CMK (cell line): Measurements from ENCODE around the gene DZIP1.
A peak's percentile ranks its signal among the peaks of the same experiment; 100 is the strongest.

Experiments used
- DNase-seq: peaks from one replicate; pipeline ENCODE4 v3.0.0-alpha.2; 2010; ENCODE audit warnings: low read depth

Gene DZIP1

GRCh38 chr13:95643936-95644598 is 439 bp downstream of the DZIP1 start:
- no peak for DNase-seq

GRCh38 chr13:95643571-95643935 is 953 bp downstream of the DZIP1 start:
- no peak for DNase-seq

GRCh38 chr13:95642999-95643398 is 1.5 kb downstream of the DZIP1 start:
- DNase-seq, result no peak

DNA sequence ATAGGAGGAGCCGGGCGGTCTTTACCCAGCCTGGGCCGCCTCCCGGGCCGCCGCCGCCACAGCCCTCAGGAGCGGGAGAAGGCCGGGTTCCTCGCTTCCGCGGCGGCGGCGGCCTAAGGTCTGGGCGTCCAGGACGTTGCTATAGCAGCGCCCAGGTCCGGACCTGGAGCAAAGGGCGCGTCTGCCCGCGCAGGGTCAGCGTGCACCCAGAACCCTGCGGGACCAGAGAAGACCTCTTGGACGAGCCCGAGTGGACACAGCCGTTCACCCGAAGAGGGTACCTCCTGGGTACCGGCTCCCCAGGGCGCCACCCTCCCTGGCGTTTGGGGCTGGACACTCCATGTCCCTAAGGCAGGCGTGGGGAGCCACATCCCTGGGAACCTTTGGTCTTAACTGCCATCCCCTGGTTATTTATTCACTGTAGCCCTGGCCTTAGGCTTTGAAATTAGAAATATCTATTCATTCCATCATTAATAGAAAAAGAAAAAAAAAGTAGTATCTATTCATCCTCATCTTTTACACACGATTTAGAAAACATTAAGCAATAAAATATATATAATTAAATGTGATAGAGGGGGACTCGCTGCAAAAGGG is 2.4 kb downstream of the DZIP1 start:
- DNase-seq, result no peak

DNA sequence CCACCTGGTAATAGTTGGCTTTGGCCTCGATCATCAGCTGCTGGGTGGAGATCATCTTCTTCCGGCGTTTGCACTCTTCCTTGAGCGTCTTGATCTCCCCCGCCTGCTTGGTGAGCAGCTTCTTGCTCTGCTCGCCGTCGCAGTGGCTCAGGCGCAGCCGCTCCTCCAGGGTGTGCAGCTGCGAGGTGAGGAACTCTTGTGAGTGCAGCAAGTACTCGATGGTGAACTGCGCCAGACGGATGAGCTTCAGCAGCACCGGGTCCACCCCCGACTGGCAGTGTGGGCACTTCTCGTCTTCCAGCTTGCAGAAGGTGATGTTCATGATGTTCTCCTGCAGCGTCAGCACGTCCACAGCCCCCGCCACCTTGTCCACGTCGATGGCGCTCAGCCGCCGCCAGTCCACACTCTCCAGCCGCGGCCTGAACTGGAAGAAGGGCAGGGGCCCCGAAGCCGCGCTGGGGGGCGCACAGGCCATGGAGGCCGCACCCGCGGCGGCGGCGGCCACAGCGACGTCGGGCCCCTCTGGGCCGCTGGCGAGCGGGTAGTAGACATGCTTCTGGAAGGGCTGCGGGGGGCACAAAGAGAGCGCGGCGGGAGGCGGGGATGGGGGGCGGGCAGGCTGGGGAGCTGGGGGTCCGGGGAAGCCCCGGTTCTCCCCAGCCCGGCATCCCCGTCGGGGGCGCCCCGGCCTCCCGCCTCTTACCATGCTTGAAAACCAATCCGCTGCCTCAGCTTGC is 3.0 kb downstream of the DZIP1 start:
- DNase-seq, result no peak

GRCh38 chr13:95636853-95637252 is 7.7 kb downstream of the DZIP1 start:
- no peak for DNase-seq

- no peak for DNase-seq
Observed at GRCh38 chr13:95630593-95630992, 13.9 kb downstream of the DZIP1 start.

GRCh38 chr13:95629071-95629470 is 15.4 kb downstream of the DZIP1 start:
- no peak for DNase-seq

- no peak for DNase-seq
Observed at GRCh38 chr13:95628488-95628887, 16.0 kb downstream of the DZIP1 start.

DNA sequence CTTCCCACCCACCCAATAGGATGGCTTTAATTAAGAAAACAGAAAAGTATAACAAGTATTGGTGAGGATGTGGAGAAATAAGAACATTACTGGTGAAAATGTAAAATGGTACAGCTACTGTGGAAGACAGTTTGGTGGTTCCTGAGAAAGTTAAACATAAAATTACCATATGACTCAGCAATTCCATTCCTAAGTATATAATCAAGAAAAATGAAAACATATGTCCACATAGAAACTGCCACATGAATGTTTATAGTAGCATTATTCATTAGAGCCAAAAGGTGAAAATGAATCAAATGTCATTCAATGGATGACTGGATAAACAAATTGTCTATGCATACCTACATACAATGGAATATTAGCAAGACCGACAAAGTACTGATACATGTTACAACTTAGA is 16.9 kb downstream of the DZIP1 start:
- DNase-seq, result no peak

- no peak for DNase-seq
Observed at GRCh38 chr13:95626768-95627167, 17.7 kb downstream of the DZIP1 start.

DNA sequence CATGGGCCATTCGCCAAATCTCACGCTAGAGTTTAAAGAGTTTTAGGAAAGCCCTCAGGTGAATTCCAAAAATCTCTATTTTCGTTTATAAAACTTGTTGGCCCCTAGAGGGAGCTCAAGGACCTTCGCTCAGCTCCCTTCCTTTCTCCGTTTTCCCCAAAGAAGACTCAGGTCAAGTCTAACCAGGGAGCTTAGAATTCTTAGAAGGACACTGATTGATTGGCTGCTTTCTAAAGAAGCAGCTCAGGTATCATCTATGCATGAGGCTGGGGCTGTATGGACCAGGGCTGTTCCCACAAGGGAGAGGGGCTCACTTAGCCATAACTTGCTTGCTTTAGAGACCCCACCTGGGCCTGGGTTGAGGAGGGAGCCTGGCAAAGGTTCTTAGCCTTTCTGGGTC is 20.5 kb downstream of the DZIP1 start:
- DNase-seq, result no peak

- DNase-seq, result no peak
Observed at GRCh38 chr13:95623141-95623540, 21.4 kb downstream of the DZIP1 start.

GRCh38 chr13:95620825-95621498 is 23.5 kb downstream of the DZIP1 start:
- DNase-seq, result no peak

DNA sequence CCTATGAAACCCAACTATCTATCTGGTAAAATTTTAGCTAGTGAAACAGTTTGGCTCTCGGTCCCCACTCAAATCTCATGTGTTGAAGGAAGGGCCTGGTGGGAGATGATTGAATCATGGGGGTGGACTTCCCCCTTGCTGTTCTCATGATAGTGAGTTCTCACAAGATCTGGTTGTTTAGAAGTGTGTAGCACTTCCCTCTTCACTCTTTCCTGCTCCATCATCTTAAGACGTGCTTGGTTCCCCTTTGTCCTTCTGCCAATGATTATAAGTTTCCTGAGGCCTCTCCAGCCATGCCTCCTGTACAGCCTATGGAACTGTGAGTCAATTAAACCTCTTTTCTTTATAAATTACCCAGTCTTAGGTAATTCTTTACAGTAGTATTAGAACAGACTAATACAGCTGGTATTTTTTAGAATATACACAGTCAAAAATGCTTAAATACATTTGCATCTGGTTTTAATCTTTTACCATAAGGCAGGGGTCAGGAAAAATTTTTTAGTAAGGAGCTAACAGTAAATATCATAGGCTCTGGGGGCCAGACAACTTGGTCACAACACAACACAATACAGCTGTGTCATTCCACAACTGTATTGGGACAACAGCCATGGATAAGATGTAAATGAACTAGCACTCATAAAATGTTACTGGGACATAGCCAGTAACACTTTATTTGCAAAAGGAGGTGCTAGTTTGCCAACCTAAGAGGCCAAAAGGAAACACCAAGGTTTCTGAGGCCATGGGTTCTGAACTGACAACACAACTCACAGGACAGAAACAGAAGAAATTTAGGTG is 24.3 kb downstream of the DZIP1 start:
- DNase-seq, result peak; percentile 30

- DNase-seq, result no peak
Observed at GRCh38 chr13:95615539-95615938, 29.0 kb downstream of the DZIP1 start.

DNA sequence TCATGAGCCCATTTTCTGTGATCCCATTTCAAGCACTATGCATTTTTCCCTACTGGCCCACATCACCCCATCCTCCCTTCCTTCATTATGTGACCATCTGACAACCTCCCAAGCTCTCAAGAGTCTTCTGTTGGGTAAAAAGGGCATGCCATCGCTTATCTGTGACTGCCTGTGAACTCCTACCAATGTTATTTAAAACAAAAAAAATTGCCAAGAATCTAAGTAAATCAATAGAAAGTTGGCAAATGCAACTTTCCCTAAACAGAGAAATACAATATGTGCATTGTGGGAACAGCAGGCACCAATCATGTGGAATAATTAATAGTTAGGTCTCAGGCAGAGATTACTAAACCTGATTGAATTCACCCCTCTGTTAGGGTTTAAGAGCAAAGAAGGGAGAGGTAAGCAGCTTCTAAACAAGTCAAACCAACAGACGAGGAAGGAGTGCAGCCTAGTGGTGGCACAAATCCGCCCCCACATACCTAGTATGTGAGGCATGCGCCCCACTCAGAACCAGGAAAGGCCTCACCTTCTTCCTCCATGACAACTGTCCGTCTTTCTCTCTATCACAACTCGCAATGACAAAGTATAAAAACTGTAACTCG is 29.8 kb downstream of the DZIP1 start:
- DNase-seq, result no peak

DNA sequence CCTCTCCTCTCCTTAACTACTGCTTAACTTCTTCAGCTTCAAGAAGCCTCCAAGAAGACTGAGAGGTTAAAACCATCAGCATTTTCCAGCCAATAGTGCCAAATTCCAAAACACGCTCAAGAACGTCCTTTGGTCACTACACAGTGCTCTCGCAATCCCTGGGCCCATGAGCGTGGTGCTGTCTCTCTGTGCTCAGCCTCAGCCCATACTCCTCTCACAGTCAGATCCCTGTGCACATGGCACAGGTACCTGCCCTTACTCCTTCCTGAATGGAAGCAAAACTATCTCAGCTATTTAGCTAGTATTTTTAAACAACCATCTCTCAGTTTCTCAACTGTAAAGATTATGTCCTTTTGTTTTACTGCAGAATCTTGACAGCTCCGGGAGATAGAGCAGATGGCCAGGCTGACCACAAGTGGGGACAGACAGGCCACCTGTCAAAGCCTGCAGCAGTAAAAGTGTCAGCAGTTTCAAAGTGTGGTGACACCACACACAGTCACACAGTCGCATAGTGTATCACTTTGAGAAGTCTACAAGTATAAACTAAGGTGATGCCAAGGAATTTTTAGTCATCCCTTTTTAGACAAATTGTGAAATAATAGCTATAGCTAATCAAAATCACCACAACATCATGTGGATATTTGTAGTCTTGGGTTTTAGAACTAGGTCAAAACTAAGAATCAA is 35.7 kb downstream of the DZIP1 start:
- DNase-seq, result no peak

- no peak for DNase-seq
Observed at GRCh38 chr13:95607366-95607765, 37.1 kb downstream of the DZIP1 start.

DNA sequence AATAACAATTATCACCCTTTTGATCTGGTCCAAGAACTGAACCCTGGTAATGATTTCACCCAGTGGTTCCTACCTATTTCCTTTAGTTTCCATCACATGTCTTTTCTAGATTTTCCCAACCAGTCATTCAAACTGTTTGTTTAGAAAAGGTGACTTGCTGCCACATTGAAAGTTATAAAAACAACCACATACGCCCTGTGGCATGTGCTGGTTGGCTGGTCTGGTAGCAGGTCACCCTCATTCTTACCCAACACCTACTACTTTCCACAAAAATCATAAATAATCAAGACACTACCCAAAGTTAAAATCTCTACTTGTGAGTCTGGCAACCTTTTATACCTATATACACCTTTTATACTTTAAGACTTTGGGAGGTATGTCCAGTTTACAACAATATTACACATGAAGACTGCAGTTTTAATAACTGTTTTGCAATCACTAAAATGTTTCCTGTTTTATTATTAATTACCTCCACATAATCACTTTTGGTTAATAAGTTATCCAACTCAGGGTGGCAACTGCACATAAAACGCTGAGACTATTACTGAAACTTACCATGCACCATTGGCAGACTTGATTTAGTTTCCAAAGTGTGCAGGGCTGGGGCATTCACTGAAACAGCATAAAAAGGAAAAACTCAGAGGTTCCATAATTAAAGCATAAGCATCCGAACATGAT is 38.9 kb downstream of the DZIP1 start:
- DNase-seq, result no peak

DNA sequence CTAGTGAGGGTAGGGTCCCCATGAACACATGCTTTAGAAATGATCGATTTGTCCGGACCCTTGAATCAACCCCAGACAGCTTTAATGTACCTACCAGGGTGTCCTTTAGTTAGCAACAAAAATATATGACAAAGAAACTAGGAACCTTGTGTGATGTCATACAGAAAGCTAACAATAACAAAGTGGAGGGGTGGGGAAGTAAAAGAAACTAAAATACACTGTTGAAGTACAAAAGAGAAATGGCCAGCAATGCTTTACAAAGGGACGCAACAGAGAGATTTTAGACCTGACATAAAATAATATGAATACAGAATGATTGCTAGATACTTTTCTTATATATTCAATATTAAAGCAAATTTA is 40.0 kb downstream of the DZIP1 start:
- no peak for DNase-seq
